ENCODE results near the gene RNF20.

DNA sequence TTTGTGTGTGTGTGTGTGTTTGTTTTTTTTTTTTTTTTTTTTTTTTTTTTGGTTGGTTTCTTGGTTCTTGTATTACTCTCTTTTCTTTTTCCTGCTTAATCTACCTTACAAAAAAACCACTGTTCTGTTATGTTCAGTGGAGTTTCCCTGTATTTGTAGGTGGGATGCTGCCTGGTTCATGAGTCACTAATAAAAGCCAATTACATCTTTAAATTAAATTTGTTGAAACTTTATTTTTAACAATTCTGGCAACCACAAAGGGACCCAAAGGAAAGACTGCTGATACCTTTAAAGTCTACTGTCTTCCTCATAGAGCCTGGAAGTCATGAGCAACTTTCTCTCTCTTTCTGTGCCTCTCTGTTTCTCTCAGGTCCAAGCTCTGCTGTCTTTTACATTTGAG is 29.5 kb upstream of the RNF20 start:
- no peak for TF ChIP-seq SIN3A (IDR thresholded peaks at IDR 0.05; ENCODE audit: borderline replicate concordance, low read depth, low read length)
- no peak for TF ChIP-seq RCOR1 (IDR thresholded peaks at IDR 0.05; ENCODE audit: low read length)
- TF ChIP-seq POLR2AphosphoS5 (IDR thresholded peaks at IDR 0.05; ENCODE audit: low read depth, low read length) = no peak
- TF ChIP-seq, protein P1, sequence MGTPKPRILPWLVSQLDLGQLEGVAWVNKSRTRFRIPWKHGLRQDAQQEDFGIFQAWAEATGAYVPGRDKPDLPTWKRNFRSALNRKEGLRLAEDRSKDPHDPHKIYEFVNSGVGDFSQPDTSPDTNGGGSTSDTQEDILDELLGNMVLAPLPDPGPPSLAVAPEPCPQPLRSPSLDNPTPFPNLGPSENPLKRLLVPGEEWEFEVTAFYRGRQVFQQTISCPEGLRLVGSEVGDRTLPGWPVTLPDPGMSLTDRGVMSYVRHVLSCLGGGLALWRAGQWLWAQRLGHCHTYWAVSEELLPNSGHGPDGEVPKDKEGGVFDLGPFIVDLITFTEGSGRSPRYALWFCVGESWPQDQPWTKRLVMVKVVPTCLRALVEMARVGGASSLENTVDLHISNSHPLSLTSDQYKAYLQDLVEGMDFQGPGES (IDR thresholded peaks at IDR 0.05; ENCODE audit: low read depth, low read length) = no peak
- no peak for TF ChIP-seq CTCF (IDR thresholded peaks at IDR 0.05)
- no peak for TF ChIP-seq REST (IDR thresholded peaks at IDR 0.05; ENCODE audit: low read depth, low read length)
- TF ChIP-seq TEAD4 (IDR thresholded peaks at IDR 0.05; ENCODE audit: borderline replicate concordance, insufficient read depth) = no peak
- TF ChIP-seq ELF1 (IDR thresholded peaks at IDR 0.05) = no peak
- TF ChIP-seq, protein P2, sequence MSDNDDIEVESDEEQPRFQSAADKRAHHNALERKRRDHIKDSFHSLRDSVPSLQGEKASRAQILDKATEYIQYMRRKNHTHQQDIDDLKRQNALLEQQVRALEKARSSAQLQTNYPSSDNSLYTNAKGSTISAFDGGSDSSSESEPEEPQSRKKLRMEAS (IDR thresholded peaks at IDR 0.05; ENCODE audit: low read depth) = no peak
- no peak for TF ChIP-seq RFX5 (IDR thresholded peaks at IDR 0.05; ENCODE audit: low read length)
- no peak for TF ChIP-seq JUND (IDR thresholded peaks at IDR 0.05)
- no peak for TF ChIP-seq EZH2phosphoT487 (IDR thresholded peaks at IDR 0.05; ENCODE audit: borderline replicate concordance, low read depth)
- no peak for TF ChIP-seq TAF1 (IDR thresholded peaks at IDR 0.05; ENCODE audit: borderline replicate concordance, low read depth, low read length)
- TF ChIP-seq EP300 (IDR thresholded peaks at IDR 0.05; ENCODE audit: borderline replicate concordance in 1 of 2, low read depth in 1 of 2, low read length in 1 of 2) = no peak

Measured in SK-N-SH (cell line).